Activated effector memory CD4-positive, alpha-beta T cell treated with anti-CD3 and anti-CD28 coated beads, Interleukin-2, amount 50 U/mL, for 16 hours (primary cell): ENCODE measurements around the gene CFAP52.
"Not testable (repeated sequence)": the region's sequence is repeated elsewhere in the genome, so short reads cannot be mapped to it uniquely, and the experiment has no call there.

Experiments
- DNase-seq: peaks from one replicate; pipeline ENCODE4 v3.0.0-alpha.2; 2020

Gene CFAP52

DNA sequence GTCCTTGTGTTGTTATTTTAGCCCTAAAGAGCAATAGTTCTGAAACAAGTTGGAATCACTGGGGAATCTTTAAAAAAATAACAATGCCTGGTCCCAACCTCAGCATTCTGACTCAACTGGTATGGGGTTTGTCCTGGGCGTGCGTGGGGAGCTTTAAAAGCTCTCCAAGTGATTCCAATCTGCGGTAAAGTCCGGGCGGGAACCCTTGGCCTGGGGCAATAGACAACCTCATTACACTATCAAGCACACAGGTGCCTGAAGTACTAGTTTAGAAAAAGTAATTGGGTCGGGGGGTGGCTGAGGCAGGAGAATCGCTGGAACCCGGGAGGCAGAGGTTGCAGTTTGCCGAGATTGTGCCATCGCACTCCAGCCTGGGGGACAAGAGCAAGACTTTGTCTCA lies 5.2 kb upstream of the CFAP52 start:
- no peak for DNase-seq

DNA sequence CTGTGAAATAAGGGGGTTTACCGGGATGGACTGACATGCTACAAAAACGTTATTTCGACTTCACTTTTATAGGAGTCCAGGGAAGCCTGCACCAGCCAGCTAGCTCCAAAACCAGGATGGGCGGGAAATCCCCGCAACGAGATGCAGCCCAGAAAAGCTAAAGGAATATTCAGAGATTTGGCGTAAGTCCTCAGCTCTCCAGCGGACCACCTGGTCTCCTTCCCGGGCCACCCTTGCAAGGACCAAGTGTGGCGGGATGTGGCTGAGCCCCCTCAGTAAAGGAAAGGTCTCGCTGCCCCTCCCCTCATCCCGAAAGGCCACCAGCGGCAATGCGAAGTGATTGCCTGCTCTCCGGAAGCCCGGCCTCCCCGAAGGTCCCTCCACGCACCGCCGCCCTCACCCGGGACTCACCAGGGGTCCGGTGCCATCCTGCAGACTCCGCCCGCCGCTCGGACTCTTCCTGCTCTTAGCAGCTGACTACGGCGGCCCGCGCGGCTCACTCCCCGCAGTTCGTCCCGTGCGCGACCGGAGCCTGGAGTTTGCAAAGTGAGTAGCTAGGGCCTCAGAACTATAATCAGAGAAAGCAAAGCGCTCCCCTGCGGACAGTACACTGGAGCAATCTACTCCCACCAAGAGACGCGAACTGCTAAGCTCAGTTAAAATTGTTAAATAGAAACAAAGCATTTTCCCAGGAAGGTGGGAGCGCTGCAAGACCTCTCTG lies 901 bp upstream of the CFAP52 start, which contains the start of gene STX8:
STX8 (minus strand) TSS at position 440 of the 721 bp plus-strand sequence; CDS start at position 428, 12 bp downstream.
- peak; percentile 90 for DNase-seq

DNA sequence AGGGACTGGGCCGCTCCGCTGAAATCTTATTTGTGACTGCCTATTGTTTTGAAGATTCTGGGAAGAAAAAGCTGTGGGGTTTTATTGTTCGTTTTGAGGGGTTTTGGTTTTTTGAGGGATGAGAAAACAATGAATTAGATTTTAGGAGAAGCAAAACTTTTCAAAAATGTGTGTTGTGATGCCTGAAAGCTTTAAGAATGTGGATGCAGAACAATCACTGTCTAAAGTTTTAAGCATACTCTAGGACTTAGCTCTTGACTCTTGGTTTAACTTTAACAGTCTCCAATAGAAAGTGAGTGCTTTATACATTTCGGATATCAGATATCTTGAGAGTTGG lies 899 bp downstream of the CFAP52 start:
- no peak for DNase-seq

DNA sequence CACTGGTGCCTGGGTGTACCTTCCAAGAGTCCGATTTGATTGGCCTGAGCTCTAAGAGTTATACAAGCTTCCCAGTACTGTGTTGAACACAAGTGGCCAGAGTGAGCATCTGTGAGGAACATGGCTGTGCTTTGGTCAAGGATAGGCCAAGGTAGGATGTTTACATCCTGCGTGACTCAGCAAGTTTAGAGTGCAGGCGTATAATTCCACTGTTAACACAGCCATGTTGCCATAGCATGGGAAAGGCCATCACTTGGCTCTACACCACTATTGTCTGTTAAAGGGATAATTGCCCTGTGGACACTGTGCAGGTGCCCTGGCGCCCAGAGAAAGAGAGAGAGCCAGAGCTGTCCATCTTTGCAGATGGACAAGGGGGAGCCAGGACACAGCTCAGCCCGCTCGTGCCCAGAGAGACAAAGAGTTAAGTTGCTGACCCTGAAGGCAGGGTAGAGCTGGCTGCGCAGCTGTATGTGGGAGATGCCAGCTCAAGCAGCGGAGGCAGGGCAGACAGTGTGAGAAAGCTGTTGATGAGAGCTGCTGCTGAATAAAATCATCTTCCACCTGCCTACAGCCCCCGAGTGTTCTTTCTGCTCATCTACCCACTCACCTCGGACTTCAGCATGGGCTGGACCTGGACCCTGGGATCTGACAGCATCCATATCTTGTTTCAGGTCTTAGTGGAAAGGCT lies 11.7 kb downstream of the CFAP52 start:
- DNase-seq: no peak

GRCh38 chr17:9594065-9594464 lies 17.6 kb downstream of the CFAP52 start:
- DNase-seq: no peak

- not testable (repeated sequence) for DNase-seq
These were observed 21.2 kb downstream of the CFAP52 start for GRCh38 chr17:9597638-9598037.

DNA sequence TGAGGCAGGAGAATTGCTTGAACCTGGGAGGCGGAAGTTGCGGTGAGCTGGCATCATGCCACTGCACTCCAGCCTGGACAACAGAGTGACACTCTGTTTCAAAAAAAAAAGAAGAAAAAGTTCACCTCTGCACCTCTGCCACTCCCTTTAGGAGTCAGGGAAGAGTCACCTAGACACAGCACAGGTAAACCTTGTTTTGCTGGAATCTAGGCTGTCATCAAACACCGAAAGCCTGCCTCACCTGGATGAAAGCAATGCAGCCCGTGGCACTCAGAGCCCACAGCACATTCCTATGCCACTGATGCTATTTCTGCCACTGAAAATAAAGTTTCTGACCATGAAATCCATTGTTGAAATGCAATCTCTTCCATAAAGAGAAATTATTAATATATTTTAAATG lies 22.2 kb downstream of the CFAP52 start:
- DNase-seq: no peak

- DNase-seq: not testable (repeated sequence)
These were observed 28.1 kb downstream of the CFAP52 start for GRCh38 chr17:9604583-9604982.

- DNase-seq: no peak
These were observed 30.0 kb downstream of the CFAP52 start for GRCh38 chr17:9606453-9606852.

- not testable (repeated sequence) for DNase-seq
These were observed 30.6 kb downstream of the CFAP52 start for GRCh38 chr17:9607058-9607457.

GRCh38 chr17:9611557-9611956 lies 35.1 kb downstream of the CFAP52 start:
- no peak for DNase-seq

DNA sequence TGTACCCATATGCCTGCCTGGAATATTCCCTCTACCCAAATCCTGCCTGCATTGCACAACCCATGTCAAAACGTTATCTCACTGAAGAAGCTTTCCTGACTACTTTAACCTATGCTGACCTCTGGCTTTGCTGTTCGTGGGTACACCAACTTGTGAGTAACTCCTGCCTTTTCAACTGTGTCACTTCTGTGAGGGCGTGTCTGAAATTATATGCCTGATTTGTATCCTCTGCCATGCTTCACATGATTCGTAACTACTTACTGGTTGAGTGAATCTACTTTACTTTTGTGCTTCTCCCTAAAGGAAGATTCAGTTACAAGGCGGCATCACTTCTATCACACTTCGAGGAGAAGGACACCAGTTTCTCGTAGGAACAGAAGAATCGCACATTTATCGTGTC lies 35.6 kb downstream of the CFAP52 start:
- DNase-seq: no peak

GRCh38 chr17:9615486-9615885 lies 39.0 kb downstream of the CFAP52 start:
- DNase-seq: no peak

DNA sequence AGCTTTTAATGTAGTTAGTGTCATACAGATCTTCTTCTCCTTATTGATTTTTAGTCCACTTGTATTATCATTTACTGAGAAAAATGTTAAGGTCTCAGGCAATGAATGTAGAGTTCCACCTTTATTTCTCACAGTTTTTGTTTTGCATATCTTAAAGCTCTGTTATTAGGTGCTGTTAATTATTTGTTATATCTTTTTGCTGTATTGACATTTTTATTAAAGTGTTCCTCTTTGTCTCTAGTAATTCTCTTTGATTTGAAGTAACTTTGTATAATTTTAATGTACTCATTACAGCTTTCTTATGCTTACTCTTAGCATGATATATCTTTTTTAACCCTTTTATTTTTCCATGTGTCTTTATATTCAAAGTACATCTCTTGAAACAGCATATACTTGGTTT lies 46.5 kb downstream of the CFAP52 start:
- no peak for DNase-seq

DNA sequence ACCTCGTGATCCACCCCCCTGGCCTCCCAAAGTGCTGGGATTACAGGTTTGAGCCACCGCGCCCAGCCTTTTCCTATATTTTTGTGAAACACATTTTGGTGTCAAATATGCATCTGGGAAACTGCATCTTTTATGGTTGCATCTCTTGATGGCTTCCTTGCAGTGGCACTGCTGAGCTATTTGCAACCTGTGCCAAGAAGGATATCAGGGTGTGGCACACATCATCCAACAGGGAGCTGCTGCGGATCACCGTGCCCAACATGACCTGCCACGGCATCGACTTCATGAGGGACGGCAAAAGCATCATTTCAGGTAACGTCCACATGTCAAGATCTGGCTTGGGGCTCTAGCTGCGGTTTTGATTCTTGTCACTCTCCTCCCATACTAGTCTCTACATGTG lies 52.1 kb downstream of the CFAP52 start:
- DNase-seq: no peak

DNA sequence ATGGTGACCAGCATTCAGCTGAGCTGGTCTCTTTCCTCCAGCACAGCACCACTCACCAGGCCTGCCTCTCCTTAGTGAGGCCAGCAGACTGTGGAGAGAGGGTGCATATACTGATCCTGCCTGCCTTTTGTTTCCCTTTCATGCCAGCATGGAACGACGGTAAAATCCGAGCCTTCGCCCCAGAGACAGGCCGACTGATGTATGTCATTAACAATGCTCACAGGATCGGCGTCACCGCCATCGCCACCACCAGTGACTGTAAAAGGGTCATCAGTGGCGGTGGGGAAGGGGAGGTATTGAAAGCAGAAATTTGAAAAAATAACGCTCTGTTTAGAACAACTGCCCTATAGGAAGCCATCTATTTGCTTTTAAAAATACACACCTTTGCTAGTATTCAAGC lies 56.3 kb downstream of the CFAP52 start:
- DNase-seq: no peak

GRCh38 chr17:9635340-9635739 lies 58.9 kb downstream of the CFAP52 start:
- no peak for DNase-seq

DNA sequence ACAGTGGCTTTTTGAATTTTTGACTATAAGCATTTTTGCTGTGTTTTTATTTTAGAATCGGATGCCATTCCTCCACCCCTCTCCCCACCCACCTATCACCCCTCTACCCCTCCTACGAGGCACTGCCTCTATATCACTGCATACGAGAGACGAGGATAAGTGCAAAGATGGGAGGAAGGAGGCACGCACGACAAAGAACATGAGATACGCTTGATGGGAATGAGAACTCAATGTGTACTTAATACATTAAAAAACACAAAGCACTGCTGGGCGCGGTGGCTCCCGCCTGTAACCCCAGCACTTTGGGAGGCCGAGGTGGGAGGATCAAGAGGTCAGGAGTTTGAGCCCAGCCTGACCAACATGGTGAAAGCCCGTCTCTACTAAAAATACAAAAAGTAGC lies 60.1 kb downstream of the CFAP52 start:
- DNase-seq: no peak

DNA sequence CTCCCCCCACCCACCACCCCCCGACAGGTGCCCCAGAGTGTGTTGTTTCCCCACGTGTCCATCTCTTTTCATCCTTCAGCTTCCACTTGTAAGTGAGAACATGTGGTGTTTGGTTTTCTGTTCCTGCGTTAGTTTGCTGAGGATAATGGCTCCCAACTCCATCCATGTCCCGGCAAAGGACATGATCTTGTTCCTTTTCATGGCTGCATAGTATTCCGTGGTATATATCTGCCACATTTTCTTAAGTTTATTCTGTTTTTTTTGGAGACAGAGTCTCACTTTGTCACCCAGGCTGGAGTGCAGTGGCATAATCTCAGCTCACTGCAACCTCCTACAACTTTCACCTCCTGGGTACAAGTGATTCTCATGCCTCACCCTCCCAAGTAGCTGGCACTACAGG lies 63.9 kb downstream of the CFAP52 start:
- not testable (repeated sequence) for DNase-seq

DNA sequence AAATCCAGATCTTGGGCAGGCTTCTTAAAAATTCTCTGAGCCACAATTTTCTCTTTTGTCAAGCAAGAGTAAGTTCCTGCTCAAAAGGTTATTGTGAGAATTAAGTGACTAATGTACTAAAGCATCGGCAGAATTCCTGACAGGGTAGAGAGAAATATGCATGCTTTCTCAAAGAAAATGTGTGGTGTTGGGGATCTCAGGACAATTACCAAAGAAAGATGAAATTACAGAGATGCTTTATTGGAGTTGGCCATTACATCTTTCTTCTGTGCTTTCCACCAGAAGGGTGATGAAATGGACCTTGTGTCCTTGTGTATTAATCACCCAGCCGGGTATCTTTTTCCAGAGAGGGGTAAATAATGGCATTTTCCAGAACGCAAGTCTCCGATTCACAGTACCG lies 67.2 kb downstream of the CFAP52 start:
- no peak for DNase-seq

GRCh38 chr17:9644910-9645751 lies 68.7 kb downstream of the CFAP52 start, which contains the start of gene USP43:
Gene USP43, plus strand, starts transcription at chr17:9645517. Its CDS starts 116 bp downstream, at chr17:9645633.
- DNase-seq: peak; percentile 67

- no peak for DNase-seq
These were observed 69.6 kb downstream of the CFAP52 start for GRCh38 chr17:9645851-9646545.

DNA sequence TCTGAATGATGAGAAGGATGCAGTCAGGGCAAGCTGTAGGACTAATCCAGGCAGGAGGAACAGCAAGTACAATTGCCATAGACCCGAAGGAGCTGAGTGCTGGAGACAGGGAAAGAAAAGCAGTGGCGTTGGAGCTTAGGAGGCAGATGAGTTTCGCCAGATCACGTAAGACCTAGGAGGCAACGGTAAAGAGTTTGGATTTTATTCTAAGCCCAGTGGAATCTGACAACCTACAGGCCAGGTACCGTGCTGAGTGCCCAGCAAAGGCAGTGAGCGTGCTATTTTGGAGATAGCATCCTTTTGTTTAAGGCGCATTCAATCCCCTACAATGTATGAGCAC lies 70.1 kb downstream of the CFAP52 start:
- DNase-seq: no peak
